ENCODE measurements around the gene ZYX.
"Not testable (repeated sequence)": the region's sequence is repeated elsewhere in the genome, so short reads cannot be mapped to it uniquely, and the experiment has no call there.

DNA sequence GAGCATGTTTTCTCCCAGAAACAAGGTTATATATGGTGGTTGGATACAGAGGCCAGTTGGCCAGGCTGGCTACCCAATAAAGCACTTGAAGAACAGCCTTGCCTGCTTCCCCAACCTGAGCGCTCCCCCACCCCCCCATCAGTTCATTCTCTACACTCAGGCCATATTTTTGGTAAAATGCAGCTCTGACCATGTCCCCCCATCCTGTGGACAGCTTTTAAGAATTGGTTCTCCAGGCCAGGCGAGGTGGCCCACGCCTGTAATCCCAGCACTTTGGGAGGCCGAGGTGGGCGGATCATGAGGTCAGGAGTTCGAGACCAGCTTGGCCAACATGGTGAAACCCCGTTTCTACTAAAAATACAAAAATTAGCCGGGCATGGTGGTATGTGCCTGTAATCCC, 11.3 kb downstream of the ZYX start:
- TF ChIP-seq, protein P1, sequence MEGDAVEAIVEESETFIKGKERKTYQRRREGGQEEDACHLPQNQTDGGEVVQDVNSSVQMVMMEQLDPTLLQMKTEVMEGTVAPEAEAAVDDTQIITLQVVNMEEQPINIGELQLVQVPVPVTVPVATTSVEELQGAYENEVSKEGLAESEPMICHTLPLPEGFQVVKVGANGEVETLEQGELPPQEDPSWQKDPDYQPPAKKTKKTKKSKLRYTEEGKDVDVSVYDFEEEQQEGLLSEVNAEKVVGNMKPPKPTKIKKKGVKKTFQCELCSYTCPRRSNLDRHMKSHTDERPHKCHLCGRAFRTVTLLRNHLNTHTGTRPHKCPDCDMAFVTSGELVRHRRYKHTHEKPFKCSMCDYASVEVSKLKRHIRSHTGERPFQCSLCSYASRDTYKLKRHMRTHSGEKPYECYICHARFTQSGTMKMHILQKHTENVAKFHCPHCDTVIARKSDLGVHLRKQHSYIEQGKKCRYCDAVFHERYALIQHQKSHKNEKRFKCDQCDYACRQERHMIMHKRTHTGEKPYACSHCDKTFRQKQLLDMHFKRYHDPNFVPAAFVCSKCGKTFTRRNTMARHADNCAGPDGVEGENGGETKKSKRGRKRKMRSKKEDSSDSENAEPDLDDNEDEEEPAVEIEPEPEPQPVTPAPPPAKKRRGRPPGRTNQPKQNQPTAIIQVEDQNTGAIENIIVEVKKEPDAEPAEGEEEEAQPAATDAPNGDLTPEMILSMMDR (IDR thresholded peaks at IDR 0.05): not testable (repeated sequence)
- not testable (repeated sequence) for TF ChIP-seq POLR2A (IDR thresholded peaks at IDR 0.05; ENCODE audit: low read length); ZFP36 (IDR thresholded peaks at IDR 0.05; ENCODE audit: borderline replicate concordance, partially characterized antibody)
